Fibroblast of the aortic adventitia (primary cell): ENCODE results near the gene DDX3X. TPM values are rescaled to one million over a fixed set of nuclear protein-coding genes. Genes with fewer than 3 reads are reported as not detected.
"Not testable (repeated sequence)": the region's sequence is repeated elsewhere in the genome, so short reads cannot be mapped to it uniquely, and the experiment has no call there.

Source experiments
- DNase-seq: peaks from one replicate; pipeline ENCODE4 v3.0.0-alpha.2; 2010; ENCODE audit warnings: low read depth
- H3K4me3 ChIP-seq: 2 replicates; pipeline ENCODE4 v1.5.1; 2011; ENCODE audit warnings: low read depth, mild to moderate bottlenecking, control low read depth, low read length, moderate library complexity
- total RNA-seq: library from RNA; depleted of rRNA; stranded (reverse); fragments of >200 nt; gene quantifications from 2 replicates; pipeline ENCODE4 v1.2.3, GENCODE V29; 2012; ENCODE audit warnings: low replicate concordance
- TF ChIP-seq, protein P1 (sequence below): IDR thresholded peaks from 2 replicates; pipeline ENCODE4 v1.5.1; 2011; ENCODE audit warnings: mild to moderate bottlenecking, low read length, control low read depth, inconsistent platforms; ENCODE audit not compliant: insufficient read depth

Gene DDX3X
- total RNA-seq, 1 donor = 209 TPM

DNA sequence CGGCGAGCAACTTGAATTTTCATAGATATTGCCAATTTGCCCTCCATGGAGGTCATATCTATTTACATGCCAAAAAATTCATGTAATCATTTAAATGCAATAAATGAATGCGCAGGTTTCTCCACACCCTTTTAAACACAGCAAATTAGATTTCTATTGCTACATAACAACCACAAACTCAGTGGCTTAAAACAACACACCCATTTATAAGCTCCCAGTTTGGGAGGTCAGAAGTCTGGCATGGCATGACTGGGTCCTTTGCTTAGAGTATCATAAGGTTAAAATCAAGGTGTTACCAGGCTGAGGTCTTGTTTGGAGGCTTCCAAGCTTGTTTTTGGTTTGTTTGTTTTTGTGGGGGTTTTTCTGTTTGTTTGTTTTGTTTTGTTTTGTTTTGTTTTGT lies 63.3 kb downstream of the DDX3X start:
- TF ChIP-seq, protein P1, sequence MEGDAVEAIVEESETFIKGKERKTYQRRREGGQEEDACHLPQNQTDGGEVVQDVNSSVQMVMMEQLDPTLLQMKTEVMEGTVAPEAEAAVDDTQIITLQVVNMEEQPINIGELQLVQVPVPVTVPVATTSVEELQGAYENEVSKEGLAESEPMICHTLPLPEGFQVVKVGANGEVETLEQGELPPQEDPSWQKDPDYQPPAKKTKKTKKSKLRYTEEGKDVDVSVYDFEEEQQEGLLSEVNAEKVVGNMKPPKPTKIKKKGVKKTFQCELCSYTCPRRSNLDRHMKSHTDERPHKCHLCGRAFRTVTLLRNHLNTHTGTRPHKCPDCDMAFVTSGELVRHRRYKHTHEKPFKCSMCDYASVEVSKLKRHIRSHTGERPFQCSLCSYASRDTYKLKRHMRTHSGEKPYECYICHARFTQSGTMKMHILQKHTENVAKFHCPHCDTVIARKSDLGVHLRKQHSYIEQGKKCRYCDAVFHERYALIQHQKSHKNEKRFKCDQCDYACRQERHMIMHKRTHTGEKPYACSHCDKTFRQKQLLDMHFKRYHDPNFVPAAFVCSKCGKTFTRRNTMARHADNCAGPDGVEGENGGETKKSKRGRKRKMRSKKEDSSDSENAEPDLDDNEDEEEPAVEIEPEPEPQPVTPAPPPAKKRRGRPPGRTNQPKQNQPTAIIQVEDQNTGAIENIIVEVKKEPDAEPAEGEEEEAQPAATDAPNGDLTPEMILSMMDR = no peak
- DNase-seq = no peak
- H3K4me3 ChIP-seq = no peak overlapping the region

DNA sequence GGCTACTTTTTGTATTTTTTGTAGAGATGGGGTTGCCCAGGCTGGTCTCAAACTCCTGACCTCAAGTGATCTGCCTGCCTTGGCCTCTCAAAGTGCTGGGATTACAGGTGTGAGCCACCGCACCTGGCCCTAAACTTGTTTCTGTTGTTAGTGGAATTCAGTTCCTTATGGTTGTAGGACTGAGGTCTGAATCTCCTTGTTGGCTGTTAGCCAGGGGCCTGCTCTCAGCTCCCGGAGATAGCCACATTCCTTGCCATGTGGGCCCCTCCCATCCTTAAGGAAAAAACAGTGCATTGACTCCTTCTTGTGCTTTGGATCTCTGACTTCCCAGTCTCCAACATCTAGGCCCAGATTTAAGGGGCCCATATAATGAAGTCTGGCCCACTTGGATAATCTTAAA lies 63.8 kb downstream of the DDX3X start:
- DNase-seq = no peak
- TF ChIP-seq, protein P1 = no peak
- no peak overlapping the region for H3K4me3 ChIP-seq

DNA sequence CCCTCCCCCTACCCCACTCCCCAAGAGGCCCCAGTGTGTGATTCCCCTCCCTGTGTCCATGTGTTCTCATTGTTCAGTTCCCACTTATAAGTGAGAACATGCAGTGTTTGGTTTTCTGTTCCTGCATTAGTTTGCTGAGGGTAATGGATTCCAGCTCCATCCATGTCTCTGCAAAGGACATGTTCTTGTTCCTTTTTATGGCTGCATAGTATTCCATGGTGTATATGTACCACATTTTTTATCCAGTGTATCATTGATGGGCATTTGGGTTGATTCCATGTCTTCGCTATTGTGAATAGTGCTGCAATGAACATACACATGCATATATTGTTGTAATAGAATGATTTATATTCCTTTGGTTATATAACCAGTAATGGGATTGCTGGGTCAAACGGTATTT lies 68.6 kb downstream of the DDX3X start:
- H3K4me3 ChIP-seq, DNase-seq: not testable (repeated sequence)

- DNase-seq = no peak
- no peak overlapping the region for H3K4me3 ChIP-seq
- TF ChIP-seq, protein P1 = no peak
These were observed 71.6 kb downstream of the DDX3X start for GRCh38 chrX:41405551-41405950.

DNA sequence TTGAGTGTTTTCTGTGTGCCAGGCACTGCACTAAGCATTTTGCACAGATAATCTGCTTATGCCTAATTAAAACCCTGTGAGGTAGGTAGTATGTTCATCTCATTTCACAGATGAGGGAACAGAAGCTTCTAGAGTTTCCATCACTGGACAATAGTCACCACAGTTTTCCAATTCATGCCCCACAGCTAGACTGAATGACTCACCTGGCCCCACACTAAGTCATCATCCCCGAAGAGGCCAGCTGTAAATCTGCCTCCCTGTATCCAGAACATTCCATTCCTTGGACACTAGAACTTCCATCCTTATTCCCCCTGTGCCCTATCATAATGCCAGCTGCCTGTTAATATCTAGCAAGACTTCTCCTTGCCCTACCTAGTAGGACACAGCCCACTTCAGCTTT lies 72.2 kb downstream of the DDX3X start:
- TF ChIP-seq, protein P1 = no peak
- no peak for DNase-seq

DNA sequence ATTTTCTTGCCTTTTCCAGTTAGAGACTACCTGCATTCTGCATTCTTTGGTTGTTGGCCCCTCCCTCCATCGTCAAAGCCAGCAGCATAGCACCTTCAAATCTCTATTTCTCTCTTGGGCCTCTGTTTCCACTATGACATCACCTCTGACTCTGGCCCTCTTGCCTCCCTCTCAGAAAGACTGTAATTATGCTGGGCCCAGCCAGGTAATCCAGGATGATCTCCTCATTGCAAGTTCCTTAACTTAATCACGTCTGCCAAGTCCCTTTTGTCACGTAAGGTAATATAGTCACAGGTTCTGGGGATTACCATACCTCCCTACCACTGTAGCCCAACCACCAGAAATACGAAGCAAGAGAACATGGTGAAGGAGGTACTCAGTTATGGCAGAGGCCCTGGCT lies 73.9 kb downstream of the DDX3X start:
- TF ChIP-seq, protein P1 = no peak
- no peak for DNase-seq
- H3K4me3 ChIP-seq = no peak overlapping the region

More for the DNA sequence above, 72.2 kb downstream of the DDX3X start:
- no peak overlapping the region for H3K4me3 ChIP-seq

- TF ChIP-seq, protein P1 = no peak
- no peak for DNase-seq
- H3K4me3 ChIP-seq = no peak overlapping the region
These were observed 74.6 kb downstream of the DDX3X start for GRCh38 chrX:41408576-41408975.
